GM23248 (cell line): ENCODE measurements around the gene FGF21. TPM values are rescaled to one million over a fixed set of nuclear protein-coding genes. Genes with fewer than 3 reads are reported as not detected.

Experiments
- DNase-seq: peaks from one replicate; pipeline ENCODE4 v3.0.0-alpha.2; 2015
- H2AFZ ChIP-seq: fragments of 200-600 bp; sonication (generic); 2 replicates; pipeline ENCODE4 v1.6.1; 2016; ENCODE audit warnings: antibody characterized with exemption
- H3F3A ChIP-seq: fragments of 200-600 bp; sonication (generic); 2 replicates; pipeline ENCODE4 v1.6.1; 2016; ENCODE audit warnings: mild to moderate bottlenecking, antibody characterized with exemption, mixed run types; ENCODE audit not compliant: insufficient read depth
- H3K27ac ChIP-seq: fragments of 200-600 bp; sonication (generic); 2 replicates; pipeline ENCODE4 v1.5.1; 2016; ENCODE audit warnings: mild to moderate bottlenecking
- H3K27me3 ChIP-seq: fragments of 200-600 bp; sonication (generic); replicated peaks from 2 replicates; pipeline ENCODE4 v1.6.1; 2016; ENCODE audit warnings: mild to moderate bottlenecking; ENCODE audit not compliant: insufficient read depth
- H3K36me3 ChIP-seq: fragments of 200-600 bp; sonication (generic); 2 replicates; pipeline ENCODE4 v1.6.1; 2016; ENCODE audit warnings: low read depth, mild to moderate bottlenecking
- H3K4me1 ChIP-seq: fragments of 200-600 bp; sonication (generic); 2 replicates; pipeline ENCODE4 v1.6.1; 2016; ENCODE audit warnings: mild to moderate bottlenecking; ENCODE audit not compliant: insufficient read depth
- H3K4me2 ChIP-seq: fragments of 200-600 bp; sonication (generic); one replicate; pipeline ENCODE4 v1.6.1; 2016; ENCODE audit warnings: mild to moderate bottlenecking; ENCODE audit not compliant: unreplicated experiment
- H3K4me3 ChIP-seq: fragments of 200-600 bp; sonication (generic); 2 replicates; pipeline ENCODE4 v1.5.1; 2016; ENCODE audit warnings: mild to moderate bottlenecking
- H3K79me2 ChIP-seq: fragments of 200-600 bp; sonication (generic); 2 replicates; pipeline ENCODE4 v1.6.1; 2016; ENCODE audit warnings: mild to moderate bottlenecking; ENCODE audit not compliant: insufficient read depth
- H3K9ac ChIP-seq: fragments of 200-600 bp; sonication (generic); 2 replicates; pipeline ENCODE4 v1.6.1; 2016; ENCODE audit warnings: mild to moderate bottlenecking
- H3K9me2 ChIP-seq: fragments of 200-600 bp; sonication (generic); 2 replicates; pipeline ENCODE4 v1.6.1; 2016; ENCODE audit warnings: mixed run types, mild to moderate bottlenecking, moderate library complexity; ENCODE audit not compliant: insufficient read depth
- H3K9me3 ChIP-seq: fragments of 200-600 bp; sonication (generic); one replicate; pipeline ENCODE4 v1.6.1; 2017; ENCODE audit warnings: low read depth
- H4K20me1 ChIP-seq: fragments of 200-600 bp; sonication (generic); 2 replicates; pipeline ENCODE4 v1.6.0; 2016; ENCODE audit not compliant: insufficient read depth
- EZH2 ChIP-seq: fragments of 200-600 bp; sonication (generic); IDR thresholded peaks from 2 replicates; pipeline ENCODE4 v1.6.1; 2018; ENCODE audit warnings: antibody characterized with exemption, mild to moderate bottlenecking; ENCODE audit not compliant: insufficient read depth, poor library complexity, severe bottlenecking
- EZH2phosphoT487 ChIP-seq: fragments of 200-600 bp; sonication (generic); IDR thresholded peaks from 2 replicates; pipeline ENCODE4 v1.6.1; 2018; ENCODE audit warnings: antibody characterized with exemption, moderate library complexity, mild to moderate bottlenecking, low read depth; ENCODE audit not compliant: insufficient read depth
- WGBS, 2 experiments: methylation state at CpG; one replicate each; pipeline ENCODE4 v1.1.6; 2015 to 2017; ENCODE audit warnings: low lambda C conversion rate in 2 of 2, low coverage in 1 of 2; ENCODE audit errors: missing lambda C conversion rate in 2 of 2; 5-methylcytosine and 5-hydroxymethylcytosine counted together
- in situ Hi-C: fragments of 300-500 bp; cut with MboI; formaldehyde crosslinking; loops from 2 replicates; pipeline ENCODE4 v1.15.0; 2020
- polyA plus RNA-seq: library from polyadenylated mRNA; unstranded; fragments of >200 nt; fragmentation: Nextera tagmentation; extraction: Ambion mirVana; gene quantifications from 2 replicates; pipeline ENCODE4 v1.2.1, GENCODE V29; 2016
- total RNA-seq: library from RNA; depleted of rRNA; stranded (reverse); fragments of >200 nt; shearing (Covaris generic); gene quantifications from 2 replicates; pipeline ENCODE4 v1.2.3, GENCODE V29; 2014

The FGF21 gene
- total and polyA plus RNA-seq, 2 experiments from 2014 or later, result not detected

GRCh38 chr19:48756212-48756611, 888 bp downstream of the FGF21 start:
- no peak for TF ChIP-seq EZH2phosphoT487
- TF ChIP-seq EZH2, result no peak
- H3K9me2 ChIP-seq, result no peaks in the 10 kb centered on the region
- no peak overlapping the region for H2AFZ ChIP-seq
- H3K36me3 ChIP-seq, result no peaks in the 10 kb centered on the region
- DNase-seq, result no peak
- H3K4me2 ChIP-seq, result no peak overlapping the region
- in situ Hi-C loops, result no loop called here
- H3K27me3 ChIP-seq, result peaks cover 29% of the 10 kb centered on the region
- H3K9me3 ChIP-seq, result no peaks in the 10 kb centered on the region
- no peaks in the 10 kb centered on the region for H4K20me1 ChIP-seq
- no peak overlapping the region for H3K9ac ChIP-seq
- no peaks in the 10 kb centered on the region for H3F3A ChIP-seq
- no peaks in the 10 kb centered on the region for H3K79me2 ChIP-seq
- H3K4me1 ChIP-seq, result no peaks in the 10 kb centered on the region
- no peak overlapping the region for H3K27ac ChIP-seq
- no peak overlapping the region for H3K4me3 ChIP-seq
- WGBS, 2 experiments, result 76 to 82% methylated on average over 11 of the region's 11 CpGs

GRCh38 chr19:48756686-48757085, 1.4 kb downstream of the FGF21 start:
- in situ Hi-C loops, result no loop called here
- H3K27ac ChIP-seq, result no peak overlapping the region
- H3K9me3 ChIP-seq, result no peaks in the 10 kb centered on the region
- H3K27me3 ChIP-seq, result peaks cover 25% of the 10 kb centered on the region
- no peaks in the 10 kb centered on the region for H4K20me1 ChIP-seq
- H3K79me2 ChIP-seq, result no peaks in the 10 kb centered on the region
- H2AFZ ChIP-seq, result no peak overlapping the region
- no peak overlapping the region for H3K4me3 ChIP-seq
- no peaks in the 10 kb centered on the region for H3K36me3 ChIP-seq
- no peaks in the 10 kb centered on the region for H3K9me2 ChIP-seq
- WGBS, 2 experiments, result 73 to 83% methylated on average over 4 to 9 of the region's 9 CpGs
- TF ChIP-seq EZH2 (no peak), EZH2phosphoT487 (no peak)
- H3K9ac ChIP-seq, result no peak overlapping the region
- H3K4me1 ChIP-seq, result no peaks in the 10 kb centered on the region
- no peak for DNase-seq
- H3F3A ChIP-seq, result no peaks in the 10 kb centered on the region
- H3K4me2 ChIP-seq, result no peak overlapping the region

- no peaks in the 10 kb centered on the region for H3K9me3 ChIP-seq
- WGBS, 2 experiments, result 60 to 73% methylated on average over 11 to 12 of the region's 12 CpGs
- in situ Hi-C loops, result no loop called here
These were observed 1.9 kb downstream of the FGF21 start for GRCh38 chr19:48757089-48757675.

DNA sequence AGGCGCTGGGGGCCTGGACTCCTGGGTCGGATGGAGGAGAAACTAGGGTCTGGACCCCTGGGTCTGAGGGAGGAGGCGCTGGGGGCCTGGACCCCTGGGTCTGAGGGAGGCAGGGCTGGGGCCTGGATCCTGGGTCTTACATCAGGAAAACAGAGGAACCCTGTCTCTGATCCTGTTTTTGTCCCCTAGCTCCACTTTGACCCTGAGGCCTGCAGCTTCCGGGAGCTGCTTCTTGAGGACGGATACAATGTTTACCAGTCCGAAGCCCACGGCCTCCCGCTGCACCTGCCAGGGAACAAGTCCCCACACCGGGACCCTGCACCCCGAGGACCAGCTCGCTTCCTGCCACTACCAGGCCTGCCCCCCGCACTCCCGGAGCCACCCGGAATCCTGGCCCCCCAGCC, 2.4 kb downstream of the FGF21 start:
- Histone ChIP-seq H3K9me2 (no peaks in the 10 kb centered on the region), H3K27ac (no peak overlapping the region), H3K4me2 (no peak overlapping the region), H2AFZ (no peak overlapping the region), H3K9me3 (no peaks in the 10 kb centered on the region), H3K79me2 (no peaks in the 10 kb centered on the region), H4K20me1 (no peaks in the 10 kb centered on the region), H3K4me1 (no peaks in the 10 kb centered on the region), H3K4me3 (no peak overlapping the region), H3K9ac (no peak overlapping the region), H3F3A (no peaks in the 10 kb centered on the region), H3K36me3 (no peaks in the 10 kb centered on the region), H3K27me3 (peaks cover 14% of the 10 kb centered on the region)
- 78 to 86% methylated on average over 4 to 13 of the region's 14 CpGs for WGBS, 2 experiments
- DNase-seq, result no peak
- in situ Hi-C loops, result no loop called here
- TF ChIP-seq EZH2, result no peak
- no peak for TF ChIP-seq EZH2phosphoT487

More at GRCh38 chr19:48757089-48757675, 1.9 kb downstream of the FGF21 start:
- no peaks in the 10 kb centered on the region for H4K20me1 ChIP-seq
- H2AFZ ChIP-seq, result no peak overlapping the region
- H3K4me2 ChIP-seq, result no peak overlapping the region
- no peak overlapping the region for H3K4me3 ChIP-seq
- no peaks in the 10 kb centered on the region for H3K4me1 ChIP-seq
- H3K27ac ChIP-seq, result no peak overlapping the region
- peaks cover 20% of the 10 kb centered on the region for H3K27me3 ChIP-seq
- no peaks in the 10 kb centered on the region for H3K9me2 ChIP-seq
- H3K36me3 ChIP-seq, result no peaks in the 10 kb centered on the region
- H3K9ac ChIP-seq, result no peak overlapping the region
- no peak for TF ChIP-seq EZH2
- H3F3A ChIP-seq, result no peaks in the 10 kb centered on the region
- DNase-seq, result no peak
- H3K79me2 ChIP-seq, result no peaks in the 10 kb centered on the region
